HG02798 (cell line): ENCODE results near the gene PTPRG.

Experiments used
- ATAC-seq: cut with Tn5 transposase; IDR thresholded peaks from one replicate; pipeline ENCODE4 v1.9.1; 2021; ENCODE audit warnings: mild to moderate bottlenecking; ENCODE audit not compliant: unreplicated experiment, poor library complexity

Gene PTPRG

DNA sequence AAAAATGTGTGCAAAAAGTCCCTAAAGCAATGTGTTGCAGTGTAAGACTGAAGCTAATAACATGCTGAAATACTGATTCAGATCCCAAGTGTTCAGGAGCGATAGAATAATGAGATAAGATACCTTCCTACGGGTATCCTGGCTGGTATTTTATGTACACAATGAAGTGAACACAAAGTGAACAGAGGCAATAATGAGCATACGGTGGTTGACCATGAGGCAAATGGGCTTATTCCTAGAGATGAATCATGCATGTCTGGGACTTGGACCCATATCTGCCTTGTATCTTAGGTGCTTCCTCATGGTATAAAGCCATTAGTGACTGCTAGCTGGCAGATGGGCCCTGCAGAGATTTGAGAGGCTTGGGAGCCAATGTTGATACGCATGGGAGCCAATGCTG lies 21.5 kb downstream of the PTPRG start:
- no peak for ATAC-seq

DNA sequence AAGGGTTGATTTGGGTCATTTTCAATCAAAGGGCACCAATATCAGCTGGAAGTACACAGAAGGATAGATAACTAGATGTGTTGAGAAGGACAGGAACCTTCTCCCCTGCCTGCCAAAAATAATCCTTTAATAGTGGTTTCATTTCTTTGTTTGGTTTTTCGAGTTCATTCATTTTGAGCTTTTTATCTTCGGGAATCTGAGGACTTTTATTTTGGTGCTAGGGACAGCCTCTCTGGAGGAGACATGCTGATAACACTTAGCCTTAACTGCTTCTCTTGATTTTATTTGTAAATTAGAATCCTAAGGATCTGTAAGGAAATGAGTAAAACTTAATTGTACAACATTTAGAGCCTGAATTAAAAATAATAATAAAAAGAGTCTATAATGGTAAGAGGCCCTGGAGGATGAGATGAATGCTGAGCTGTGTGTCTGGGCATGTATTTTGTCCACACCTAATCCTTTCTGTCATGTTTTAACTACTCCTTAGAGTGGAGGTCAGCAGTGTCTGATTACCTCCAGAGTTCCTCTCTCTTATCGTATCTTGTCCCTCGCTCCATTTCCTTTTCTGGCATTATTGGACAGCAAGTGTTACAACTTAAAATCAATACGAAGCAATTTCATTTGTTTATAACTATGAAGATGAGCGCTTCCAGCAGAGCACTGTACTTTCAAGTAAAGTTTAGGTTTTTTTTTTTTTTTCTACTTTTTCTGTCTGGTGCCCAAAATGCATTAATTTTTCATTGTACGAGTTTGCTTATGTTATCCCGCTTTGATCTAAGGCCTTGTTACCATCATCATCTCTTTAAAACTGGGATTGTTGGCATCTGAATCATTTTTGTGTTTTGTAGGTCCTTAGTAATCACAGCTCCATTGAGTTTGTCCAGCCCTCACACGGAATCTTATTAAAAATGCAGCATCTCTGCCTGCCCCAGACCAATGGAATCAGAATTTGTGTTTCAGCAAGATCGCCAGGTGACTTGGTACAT lies 22.8 kb downstream of the PTPRG start:
- ATAC-seq: no peak

- no peak for ATAC-seq
Measured at GRCh38 chr3:61589856-61590255, 28.5 kb downstream of the PTPRG start.

DNA sequence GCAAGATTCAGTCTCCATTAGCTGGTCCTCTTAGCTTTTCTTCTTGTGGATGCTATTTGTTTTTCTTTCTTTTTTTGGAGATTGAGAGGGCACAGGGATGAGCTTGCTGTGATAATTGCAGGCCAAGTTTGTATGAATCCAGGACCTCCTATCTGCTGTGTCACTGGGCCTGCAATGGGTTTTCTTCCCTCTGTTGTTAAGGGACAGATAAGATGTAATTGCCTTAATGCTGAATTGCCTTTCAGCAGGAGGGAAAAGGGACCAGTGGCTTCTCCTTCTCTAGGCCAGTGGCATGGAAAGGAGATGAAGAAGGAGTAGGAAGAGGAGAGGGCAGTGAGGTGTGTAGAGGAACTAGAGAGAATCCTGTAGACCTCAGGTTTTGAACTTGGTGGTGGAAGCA lies 29.9 kb downstream of the PTPRG start:
- ATAC-seq: no peak

DNA sequence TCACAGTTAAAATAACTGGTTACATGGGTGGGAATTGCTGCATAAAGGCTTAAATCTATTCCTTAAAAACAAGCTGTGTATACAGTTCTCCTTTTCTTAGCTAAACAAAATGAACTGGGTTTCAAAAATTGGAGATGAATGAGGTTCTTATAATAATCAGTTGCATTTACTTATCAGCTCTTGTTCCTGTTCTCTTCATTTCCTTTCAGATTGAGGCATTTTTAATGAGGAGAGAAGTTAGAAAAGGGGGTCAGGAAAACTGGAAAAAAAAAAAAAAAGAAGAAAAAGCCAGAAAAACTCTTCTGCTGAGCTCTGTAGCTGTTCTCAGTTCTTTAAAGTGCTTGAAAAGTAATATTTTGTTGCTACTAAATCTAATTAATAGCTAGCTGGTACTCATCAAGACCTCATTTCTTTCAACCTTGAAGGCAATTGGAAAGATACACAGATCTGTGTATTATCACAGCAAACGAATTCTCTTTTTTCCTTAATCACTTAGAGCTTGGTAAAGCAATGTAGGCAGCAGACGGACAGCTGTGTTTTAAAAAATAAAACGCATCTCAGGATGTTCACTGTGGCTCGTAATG lies 32.2 kb downstream of the PTPRG start:
- no peak for ATAC-seq

DNA sequence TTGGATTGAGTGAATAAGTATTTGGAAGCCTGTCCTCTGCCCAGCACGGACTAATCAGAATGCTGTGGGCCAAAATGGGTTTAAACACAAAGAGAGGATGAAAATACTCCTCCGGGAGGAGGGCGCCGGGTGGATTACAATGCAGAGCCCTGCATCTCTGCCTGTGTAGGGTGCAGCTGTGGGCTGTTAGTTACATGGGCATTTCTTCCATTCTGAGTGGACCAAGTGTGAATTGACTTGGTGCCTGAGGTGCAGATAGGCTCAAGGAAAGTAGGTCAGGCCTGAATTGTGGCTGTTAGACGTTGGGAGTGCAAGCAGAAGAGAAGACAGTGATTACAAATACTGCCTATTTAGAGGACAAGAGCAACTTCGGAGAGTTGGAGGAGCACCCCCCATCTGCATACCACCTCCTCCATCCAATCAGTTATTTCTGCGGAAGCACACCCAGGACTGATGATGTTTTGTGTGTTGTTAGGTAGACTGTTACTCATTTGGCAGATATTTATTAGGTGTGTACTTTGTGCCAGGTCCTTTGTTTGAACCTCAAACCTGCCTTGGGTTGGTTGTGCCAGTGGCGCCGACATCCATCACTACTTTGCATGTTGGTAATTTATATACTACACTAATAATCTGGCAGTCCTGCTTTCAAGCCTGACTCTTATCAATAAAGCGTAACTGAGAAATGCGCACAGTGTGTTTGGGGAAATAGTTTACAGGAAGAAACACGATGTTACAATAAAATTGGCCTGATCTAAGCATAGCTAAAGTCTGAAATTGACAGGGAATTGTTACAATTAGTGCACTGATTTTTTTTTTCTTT lies 33.0 kb downstream of the PTPRG start:
- no peak for ATAC-seq

GRCh38 chr3:61594964-61595285 lies 33.6 kb downstream of the PTPRG start:
- ATAC-seq: no peak

DNA sequence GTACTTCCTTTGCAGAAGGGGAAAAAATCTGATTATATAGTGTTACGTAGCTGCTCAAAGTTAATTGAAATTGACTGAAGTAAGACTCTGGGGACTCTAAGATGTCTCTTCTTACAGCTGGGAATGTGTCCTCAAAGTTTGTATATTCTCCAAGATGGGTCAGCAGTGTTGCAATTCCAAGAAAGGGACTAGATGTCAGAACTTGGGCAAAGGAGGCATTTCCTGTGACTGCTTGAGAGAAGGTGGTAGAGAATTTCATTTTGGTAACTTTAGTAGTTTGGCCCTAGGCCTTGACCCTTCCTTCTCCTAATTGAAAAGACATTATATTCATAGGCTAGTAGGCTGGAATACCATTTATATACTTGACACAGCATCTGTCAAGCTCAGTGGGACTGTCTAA lies 33.9 kb downstream of the PTPRG start:
- ATAC-seq: no peak

DNA sequence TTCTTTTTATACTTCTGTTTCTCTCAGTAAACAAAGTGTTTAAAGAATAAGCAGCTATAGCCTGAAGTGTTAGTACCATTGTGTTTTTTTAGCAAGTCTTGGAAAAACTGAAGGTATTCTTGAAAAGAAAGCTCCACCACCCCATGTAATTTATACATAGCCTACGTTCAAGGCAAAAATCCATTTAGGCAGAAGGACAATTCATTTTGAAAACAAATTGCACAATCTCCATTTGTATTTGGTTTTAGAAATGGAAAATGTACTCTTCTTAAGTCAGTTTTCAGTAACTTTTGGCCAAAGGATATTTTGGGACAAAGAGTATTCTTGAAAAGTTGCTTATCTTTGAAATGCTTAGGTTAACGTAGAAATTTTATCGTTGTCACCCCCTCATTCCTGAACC lies 34.5 kb downstream of the PTPRG start:
- no peak for ATAC-seq

DNA sequence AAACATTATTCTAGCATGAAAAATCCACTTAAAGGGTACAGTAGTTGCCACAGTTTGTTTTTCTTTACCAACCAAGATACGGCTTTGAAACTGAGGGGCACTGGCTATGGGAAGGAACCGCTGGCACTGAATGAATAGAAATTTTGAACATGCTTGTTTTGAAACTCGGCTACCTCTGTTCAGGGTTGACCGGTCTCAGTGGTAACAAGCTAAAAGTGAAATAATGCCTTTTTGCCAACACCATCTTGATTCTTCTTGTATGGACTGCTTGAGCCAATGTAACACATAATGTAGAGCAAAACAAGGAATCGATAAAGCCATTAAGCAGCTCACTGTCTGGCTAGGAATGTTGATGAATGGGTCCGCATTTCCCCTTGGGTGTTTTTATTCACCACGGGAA lies 36.5 kb downstream of the PTPRG start:
- ATAC-seq: no peak

GRCh38 chr3:61600195-61600594 lies 38.8 kb downstream of the PTPRG start:
- ATAC-seq: no peak

- ATAC-seq: no peak
Measured at GRCh38 chr3:61601831-61602230, 40.5 kb downstream of the PTPRG start.

- no peak for ATAC-seq
Measured at GRCh38 chr3:61602466-61602865, 41.1 kb downstream of the PTPRG start.

DNA sequence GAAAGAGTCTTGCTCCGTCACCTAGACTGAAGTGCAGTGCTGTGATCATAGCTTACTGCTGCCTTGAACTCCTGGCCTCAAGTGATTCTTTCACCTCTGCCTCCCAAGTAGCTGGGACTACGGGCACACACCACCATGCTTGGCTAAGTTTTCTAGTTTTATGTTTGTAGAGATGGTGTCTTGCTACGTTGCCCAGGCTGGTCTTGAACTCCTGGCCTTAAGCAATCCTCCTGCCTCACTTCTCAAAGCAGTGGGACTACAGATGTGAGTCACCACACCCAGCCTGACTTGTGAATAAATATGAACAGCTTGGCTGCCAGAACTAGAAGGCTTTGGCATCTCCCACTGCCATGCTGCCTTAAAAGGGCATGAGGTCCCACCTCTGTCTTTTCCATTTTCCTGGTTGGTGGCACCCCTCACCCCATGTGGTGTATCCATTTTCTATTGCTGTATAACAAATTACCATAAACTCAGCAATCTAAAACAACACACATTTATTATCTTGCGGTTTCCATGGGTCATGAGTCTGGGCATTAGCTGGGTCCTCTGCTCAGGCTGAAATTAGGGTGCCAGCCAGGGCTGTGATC lies 44.3 kb downstream of the PTPRG start:
- ATAC-seq: no peak

DNA sequence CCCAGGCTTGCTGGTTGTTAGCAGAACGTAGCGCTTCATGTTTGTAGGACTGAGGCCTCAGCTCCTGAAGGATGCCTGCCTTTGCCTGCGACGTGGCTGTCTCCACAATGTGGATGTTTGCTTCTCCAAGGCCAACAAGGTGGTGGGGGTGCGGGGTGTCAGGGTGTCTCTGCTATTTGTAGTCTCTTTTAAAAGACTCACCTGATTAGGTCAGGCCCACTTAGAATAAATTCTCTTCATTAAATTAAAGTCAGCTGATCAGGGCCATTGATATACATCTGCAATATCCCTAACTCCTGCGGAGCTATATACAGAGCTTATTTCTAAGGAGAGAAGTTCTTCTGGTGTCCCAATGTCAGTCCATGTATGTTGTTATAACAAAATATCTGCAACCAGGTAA lies 44.8 kb downstream of the PTPRG start:
- ATAC-seq: no peak

- ATAC-seq: no peak
Measured at GRCh38 chr3:61608072-61608471, 46.7 kb downstream of the PTPRG start.

GRCh38 chr3:61608711-61609110 lies 47.3 kb downstream of the PTPRG start:
- no peak for ATAC-seq

GRCh38 chr3:61610316-61610715 lies 48.9 kb downstream of the PTPRG start:
- no peak for ATAC-seq

DNA sequence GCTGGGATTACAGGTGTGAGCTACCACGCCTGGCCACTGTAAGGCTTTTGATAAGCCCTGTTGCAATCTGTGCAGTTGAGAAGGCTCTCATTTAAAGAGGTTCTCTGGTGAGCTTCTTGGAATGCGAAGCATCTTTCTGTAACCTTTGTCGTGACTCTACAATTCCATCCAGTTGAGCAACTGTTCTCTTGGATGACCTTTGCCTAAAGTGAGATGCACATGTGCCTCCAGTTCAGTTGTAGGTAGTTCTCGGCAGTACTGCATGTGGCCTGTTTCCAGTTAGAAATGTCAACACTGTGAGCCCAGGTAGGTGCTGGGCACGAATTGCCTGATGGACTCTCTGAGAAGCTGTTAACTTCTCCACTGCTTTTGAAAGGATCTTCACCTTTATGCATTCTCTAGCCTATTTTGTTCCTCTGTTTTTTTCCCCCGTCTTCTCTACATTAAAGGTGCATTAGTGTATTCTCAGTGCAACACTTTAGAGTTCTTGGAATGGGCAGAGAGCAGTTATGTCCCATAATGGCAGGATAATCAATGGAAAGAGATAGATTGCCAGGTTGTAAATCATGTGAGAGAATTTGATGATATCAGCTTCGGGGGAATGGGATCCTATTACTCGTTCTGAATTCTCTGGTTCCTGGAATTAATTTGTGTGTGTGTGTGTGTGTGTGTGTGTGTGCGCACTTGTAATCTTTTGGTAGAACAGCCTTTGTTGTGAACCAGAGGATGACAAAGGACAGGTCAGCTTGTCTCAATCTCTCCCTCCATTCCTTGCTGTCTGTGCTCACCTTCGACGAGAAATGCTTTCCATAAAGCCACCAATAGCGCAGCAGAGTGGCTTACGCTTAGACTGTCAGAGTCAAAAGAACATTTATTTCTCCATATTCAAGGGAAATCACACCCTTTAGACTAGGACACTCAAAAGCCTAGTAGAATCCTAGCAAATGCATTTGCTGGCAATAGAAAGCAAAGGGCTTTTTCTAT lies 51.1 kb downstream of the PTPRG start:
- no peak for ATAC-seq

DNA sequence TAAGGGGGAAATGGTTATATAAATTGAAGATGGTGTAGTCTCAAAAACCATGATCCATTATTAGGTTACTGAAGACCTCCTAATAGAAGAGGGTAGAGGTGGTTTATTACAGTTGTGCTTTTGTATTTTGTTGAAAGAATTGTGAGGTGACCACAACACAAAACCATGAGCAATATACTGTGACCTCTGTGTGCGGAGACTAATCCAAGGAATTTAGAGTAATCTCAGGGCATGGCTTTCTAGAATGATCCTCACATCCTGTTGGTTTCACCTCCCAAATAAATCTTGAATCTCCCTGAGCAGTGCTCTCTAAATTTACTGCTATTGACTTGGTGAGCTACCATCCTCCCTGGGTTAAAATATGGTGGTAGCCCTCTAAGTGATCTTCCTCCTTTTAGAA lies 52.3 kb downstream of the PTPRG start:
- no peak for ATAC-seq
